ENCODE results near the gene CDK15.

The CDK15 gene

DNA sequence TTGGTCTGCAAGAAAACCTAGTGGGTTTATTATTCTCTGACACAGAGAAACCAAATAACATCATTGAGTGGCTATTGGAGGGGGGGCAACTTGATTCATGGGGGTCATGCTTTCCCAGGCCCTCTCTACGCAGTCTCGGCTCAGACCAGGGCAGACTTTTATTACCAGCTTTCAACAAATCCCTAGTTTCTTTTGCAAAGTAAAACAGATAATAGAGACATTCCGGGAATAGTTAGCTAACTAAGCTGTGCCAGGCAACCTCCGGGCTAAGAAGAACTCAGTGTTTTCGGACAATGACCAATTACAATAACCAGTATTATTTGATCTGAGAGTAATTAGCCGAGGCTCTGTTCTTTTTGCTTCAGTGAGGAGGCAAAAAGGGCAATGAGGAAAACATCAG lies 66.3 kb downstream of the CDK15 start:
- FAIRE-seq, result no peak

GRCh38 chr2:201879996-201880395 lies 73.7 kb downstream of the CDK15 start:
- FAIRE-seq, result no peak

DNA sequence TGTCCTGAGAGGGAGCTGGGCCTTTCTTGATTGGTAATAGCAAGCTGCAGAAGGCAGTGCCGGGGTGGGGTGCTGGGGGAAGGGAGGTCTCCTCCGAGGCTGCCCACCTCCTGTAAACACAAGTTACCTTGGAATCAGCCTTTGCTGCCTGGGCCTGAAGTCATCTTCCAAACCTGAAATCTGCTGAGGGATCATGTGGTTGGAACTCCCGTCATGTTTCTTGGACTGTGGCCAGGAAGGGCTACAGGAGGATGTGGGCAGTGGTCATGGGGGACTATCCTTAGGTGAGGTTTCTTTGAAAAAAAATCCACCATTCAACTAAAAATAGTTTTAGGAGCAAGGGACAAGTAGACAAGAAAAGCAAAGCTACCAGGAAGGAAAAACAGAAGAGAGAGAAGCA lies 74.2 kb downstream of the CDK15 start:
- FAIRE-seq, result no peak

GRCh38 chr2:201880993-201881611 lies 74.8 kb downstream of the CDK15 start:
- FAIRE-seq, result no peak

- no peak for FAIRE-seq
Observed at GRCh38 chr2:201881741-201882140, 75.4 kb downstream of the CDK15 start.

DNA sequence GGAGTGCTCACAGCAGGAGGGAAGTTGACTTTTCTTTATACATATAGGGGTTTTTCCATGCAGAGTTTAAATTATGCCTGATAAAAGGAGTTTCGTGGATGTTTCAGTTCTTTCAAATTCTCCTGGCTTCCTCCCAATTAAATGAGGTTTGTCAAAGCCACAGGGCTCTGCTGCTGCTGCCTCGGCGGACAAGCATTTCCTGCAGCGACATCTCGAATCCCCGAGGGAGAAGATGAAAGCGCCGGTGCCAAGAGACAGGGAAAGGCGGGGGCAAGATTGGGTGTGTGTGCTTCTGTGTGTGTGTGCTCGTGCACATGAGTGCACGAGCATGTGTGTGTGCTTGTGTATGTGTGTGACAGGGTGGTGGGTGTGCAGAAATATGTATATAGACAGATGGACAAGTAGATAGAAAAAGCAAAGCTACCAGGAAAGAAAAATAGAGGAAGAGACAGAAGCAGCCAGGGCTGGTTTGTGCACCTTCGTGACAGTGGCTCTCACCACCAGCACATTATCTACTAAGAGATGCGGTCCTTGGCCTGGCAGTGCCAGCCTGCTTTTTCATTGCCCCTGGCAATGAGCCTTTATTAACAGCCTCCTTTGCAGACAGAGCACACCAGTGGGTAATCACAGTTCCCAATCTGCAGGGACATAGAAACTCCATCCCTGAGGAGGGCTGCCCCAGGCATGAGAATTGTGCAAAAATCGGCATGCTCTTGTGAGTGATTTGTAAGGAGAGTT lies 76.2 kb downstream of the CDK15 start:
- FAIRE-seq, result no peak

- no peak for FAIRE-seq
Observed at GRCh38 chr2:201883606-201884369, 77.5 kb downstream of the CDK15 start.

GRCh38 chr2:201886504-201886903 lies 80.2 kb downstream of the CDK15 start:
- no peak for FAIRE-seq

GRCh38 chr2:201887773-201888425 lies 81.6 kb downstream of the CDK15 start:
- no peak for FAIRE-seq

GRCh38 chr2:201888426-201888800 lies 82.1 kb downstream of the CDK15 start:
- no peak for FAIRE-seq

DNA sequence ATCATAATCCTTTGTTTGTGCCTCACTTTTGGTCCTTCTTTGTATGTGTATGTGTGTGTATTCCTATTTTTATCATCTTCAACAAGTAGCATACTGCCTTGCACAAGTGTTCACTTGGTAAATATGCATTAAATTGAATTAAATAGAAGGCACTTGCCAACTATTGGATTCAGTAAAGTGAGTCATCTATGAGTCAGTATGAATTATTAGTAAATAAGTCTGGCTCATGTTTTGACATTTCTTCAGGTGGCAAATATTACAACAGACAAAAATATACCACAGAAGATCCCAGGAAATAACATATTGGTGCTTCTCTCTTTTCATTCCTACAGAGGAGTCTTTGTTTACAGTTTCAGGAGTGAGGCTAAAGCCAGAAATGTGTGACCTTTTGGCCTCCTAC lies 84.1 kb downstream of the CDK15 start:
- FAIRE-seq, result no peak

DNA sequence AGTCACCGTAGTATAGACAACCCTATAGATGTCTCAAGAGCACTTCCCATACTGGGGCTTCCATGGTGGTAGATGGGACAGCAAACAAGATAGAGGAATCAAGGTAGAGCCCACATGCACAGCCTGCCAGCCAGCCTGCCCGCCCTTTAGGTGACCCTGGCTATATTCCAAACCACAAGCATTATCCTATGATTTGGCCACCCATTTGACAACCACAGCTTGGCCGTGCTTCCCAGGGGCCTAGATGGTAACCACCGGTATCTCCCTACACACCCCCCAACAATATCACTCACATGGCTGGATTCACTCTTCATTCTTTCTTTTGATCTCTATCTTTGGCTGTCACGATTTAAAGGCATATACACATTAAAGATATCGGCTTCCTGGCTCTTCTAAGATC lies 85.3 kb downstream of the CDK15 start:
- no peak for FAIRE-seq

DNA sequence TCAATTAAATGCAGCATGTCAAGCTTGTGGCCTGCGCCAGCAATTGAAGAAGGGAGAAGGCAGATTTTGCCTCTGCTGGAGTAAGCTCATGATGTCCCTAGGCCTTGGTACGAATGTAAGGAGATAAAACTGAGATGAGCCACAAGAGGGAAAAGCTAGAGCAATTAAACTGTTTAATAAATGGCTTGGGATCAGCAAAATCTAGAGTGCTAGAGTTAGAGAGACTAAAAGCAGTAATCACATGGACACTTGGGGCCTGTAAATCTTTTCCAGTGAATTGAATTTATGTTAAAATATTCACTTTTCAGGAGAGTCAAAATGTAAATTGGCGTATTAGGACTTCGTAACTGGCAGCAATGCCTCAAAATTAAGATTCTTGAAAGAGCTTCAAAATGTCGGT lies 86.2 kb downstream of the CDK15 start:
- no peak for FAIRE-seq

GRCh38 chr2:201900362-201900761 lies 94.0 kb downstream of the CDK15 start:
- FAIRE-seq, result no peak

GRCh38 chr2:201901786-201902185 lies 95.4 kb downstream of the CDK15 start:
- FAIRE-seq, result no peak

DNA sequence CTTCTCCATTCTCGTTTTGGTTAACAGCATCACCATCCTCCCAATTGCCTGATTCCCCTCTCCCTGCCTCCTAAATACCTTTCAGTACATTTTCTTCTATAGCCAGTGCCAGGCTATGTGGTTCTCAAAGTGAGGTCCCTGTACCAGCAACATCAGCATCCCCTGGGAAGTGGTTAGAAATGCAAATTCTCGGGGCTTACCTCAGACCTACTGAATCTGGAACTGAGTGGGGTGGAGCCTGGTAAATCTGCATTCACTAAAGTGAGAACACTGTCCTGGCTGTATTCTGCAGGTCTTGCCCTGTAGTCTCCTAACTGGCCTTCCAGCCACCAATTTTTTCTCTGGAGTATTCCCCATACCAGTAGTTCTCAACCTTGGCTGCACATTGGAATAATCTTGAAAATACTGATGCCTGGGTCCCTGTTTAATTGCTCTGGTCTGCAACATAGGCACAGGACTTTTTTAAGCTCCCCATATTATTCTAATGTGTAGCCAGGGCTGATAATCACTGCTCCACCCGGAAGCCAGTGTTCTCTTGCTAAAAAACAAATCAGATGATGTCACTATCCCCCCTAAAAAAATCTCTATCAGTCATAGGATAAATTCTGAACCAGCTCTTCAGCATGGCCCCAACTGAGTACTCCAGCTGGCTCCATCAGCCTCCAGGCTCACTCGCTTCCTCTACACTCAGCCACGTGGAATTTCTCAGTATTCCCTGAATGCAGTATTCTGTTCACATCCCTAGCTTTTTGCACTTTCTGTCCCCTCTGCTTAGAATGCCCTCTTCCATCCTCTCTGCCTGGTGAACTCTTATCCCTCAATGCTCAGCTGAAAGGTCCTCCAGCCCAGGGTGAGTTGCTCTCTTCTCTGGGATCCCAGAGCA lies 98.4 kb downstream of the CDK15 start:
- FAIRE-seq, result no peak

GRCh38 chr2:201906777-201907562 lies 100.6 kb downstream of the CDK15 start:
- no peak for FAIRE-seq

- FAIRE-seq, result no peak
Observed at GRCh38 chr2:201907563-201907881, 101.2 kb downstream of the CDK15 start.

DNA sequence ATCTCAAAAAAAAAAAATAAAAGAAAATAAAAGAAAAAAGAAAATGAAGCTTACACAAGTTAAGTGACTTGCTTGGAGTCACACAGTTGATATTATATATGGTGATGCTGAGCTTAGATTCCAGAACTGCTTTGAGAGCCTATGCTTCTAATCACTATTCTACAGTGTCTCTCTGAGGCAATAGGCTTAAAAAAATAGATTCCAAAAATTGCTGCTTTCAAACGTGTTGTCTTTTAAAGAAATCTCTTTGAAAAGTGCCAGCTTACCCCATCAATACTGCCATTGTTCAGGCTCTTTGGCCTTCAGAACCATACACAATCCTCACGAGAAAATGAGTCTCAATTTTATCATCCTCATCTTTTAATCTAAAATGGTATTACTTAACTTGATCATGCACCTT lies 102.6 kb downstream of the CDK15 start:
- FAIRE-seq, result no peak

DNA sequence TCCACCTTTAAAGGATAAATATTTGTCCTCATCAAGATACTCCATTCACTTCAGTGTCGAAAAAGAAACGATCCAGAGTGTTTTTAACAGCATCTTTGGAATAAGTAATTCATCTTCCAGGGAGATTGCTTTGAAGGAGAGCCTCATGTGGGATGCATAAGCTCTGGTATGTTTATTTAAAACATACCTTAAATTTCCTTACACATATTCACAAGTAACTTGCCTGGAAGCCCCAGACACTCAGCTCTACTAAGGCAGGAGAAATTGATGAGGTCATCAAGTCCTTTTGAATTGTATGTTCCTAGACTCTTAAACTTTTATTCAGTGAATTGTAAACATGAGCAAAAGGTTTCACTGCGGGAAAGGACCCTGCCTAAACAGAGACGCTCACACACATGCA lies 103.0 kb downstream of the CDK15 start:
- FAIRE-seq, result no peak

GRCh38 chr2:201909961-201910361 lies 103.6 kb downstream of the CDK15 start:
- FAIRE-seq, result no peak

DNA sequence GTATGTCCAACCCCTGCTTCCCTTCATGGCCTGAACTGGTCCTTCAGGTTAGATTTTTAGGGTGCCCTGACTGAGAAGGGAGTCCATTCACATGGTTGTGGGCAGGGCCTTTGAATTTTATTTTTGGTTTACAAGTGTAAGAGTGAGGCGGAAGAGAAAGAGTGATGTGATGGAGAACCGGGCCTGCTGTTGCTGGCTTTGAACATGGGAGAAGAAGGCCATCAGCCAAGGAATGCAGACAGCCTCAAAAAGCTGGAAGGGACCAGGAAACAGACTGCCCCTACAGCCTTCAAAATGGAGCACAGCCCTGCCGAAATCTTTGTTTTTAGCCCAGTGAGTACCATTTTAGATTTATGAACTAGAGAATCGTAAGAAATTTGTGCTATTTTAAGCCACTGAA lies 105.0 kb downstream of the CDK15 start:
- FAIRE-seq, result no peak
